Neutrophil (primary cell): ENCODE measurements around the gene PREX1.

Experiments used
- H3K27ac ChIP-seq: fragments of 200-600 bp; sonication (generic); 2 replicates; pipeline ENCODE4 v1.5.1; 2016; ENCODE audit warnings: mild to moderate bottlenecking, moderate library complexity
- H3K27me3 ChIP-seq: fragments of 200-600 bp; sonication (generic); 2 replicates; pipeline ENCODE4 v1.6.0; 2016; ENCODE audit warnings: mild to moderate bottlenecking
- H3K36me3 ChIP-seq: fragments of 200-600 bp; sonication (generic); 2 replicates; pipeline ENCODE4 v1.5.1; 2017
- H3K4me1 ChIP-seq, 2 experiments: fragments of 200-600 bp in 1 of 2; sonication (generic) in 1 of 2; 1 replicate in 1 of 2; 2 replicates in 1 of 2; pipeline versions ENCODE4 v1.5.1 to v1.6.1; 2013 to 2016; ENCODE audit warnings: low read depth in 1 of 2, low read length in 1 of 2, mild to moderate bottlenecking in 1 of 2, moderate library complexity in 1 of 2; ENCODE audit not compliant: control insufficient read depth in 1 of 2, insufficient read depth in 1 of 2
- H3K4me3 ChIP-seq, 2 experiments: fragments of 200-600 bp in 1 of 2; sonication (generic) in 1 of 2; 1 replicate in 1 of 2; 2 replicates in 1 of 2; pipeline ENCODE4 v1.5.1; 2013 to 2016; ENCODE audit warnings: low read depth in 1 of 2, low read length in 1 of 2, mild to moderate bottlenecking in 1 of 2, moderate library complexity in 1 of 2
- H3K9me3 ChIP-seq: fragments of 200-600 bp; sonication (generic); 2 replicates; pipeline ENCODE4 v1.5.1; 2016
- TF ChIP-seq, protein P1 (sequence below): fragments of 200-600 bp; sonication (generic); IDR thresholded peaks from 2 replicates; pipeline ENCODE4 v1.5.1; 2016; ENCODE audit warnings: antibody characterized with exemption

PREX1 gene

GRCh38 chr20:48624315-48625020 is 203.3 kb downstream of the PREX1 start:
- TF ChIP-seq, protein P1, sequence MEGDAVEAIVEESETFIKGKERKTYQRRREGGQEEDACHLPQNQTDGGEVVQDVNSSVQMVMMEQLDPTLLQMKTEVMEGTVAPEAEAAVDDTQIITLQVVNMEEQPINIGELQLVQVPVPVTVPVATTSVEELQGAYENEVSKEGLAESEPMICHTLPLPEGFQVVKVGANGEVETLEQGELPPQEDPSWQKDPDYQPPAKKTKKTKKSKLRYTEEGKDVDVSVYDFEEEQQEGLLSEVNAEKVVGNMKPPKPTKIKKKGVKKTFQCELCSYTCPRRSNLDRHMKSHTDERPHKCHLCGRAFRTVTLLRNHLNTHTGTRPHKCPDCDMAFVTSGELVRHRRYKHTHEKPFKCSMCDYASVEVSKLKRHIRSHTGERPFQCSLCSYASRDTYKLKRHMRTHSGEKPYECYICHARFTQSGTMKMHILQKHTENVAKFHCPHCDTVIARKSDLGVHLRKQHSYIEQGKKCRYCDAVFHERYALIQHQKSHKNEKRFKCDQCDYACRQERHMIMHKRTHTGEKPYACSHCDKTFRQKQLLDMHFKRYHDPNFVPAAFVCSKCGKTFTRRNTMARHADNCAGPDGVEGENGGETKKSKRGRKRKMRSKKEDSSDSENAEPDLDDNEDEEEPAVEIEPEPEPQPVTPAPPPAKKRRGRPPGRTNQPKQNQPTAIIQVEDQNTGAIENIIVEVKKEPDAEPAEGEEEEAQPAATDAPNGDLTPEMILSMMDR = no peak
- no peaks in the 10 kb centered on the region for H3K9me3 ChIP-seq
- H3K4me3 ChIP-seq = no peak overlapping the region
- peaks cover 5% of the 10 kb centered on the region for H3K27me3 ChIP-seq
- H3K4me1 ChIP-seq = peaks cover 8 to 11% of the 10 kb centered on the region in 2 experiments
- peak overlapping the region; percentile 37 for H3K27ac ChIP-seq
- peaks cover 85% of the 10 kb centered on the region for H3K36me3 ChIP-seq

DNA sequence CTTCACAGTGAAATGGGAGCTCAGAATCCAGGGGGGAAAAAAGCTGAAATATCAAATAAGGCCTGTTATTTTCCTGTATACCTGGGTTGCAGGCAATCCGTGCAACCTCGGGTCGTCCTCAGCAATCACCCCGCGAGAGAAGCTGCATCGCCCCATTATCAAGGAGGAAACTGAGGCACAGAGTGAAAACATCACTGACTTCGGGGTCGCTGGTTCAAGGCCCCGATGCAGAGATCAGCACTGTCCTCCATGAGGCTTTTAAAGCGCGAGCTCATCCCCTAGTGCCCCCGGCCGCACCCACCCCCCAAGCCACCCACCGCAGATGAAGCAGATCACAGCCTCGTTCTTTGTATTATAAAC is 203.9 kb downstream of the PREX1 start:
- Histone ChIP-seq H3K9me3 (no peaks in the 10 kb centered on the region), H3K4me3 (no peak overlapping the region), H3K4me1 (peaks cover 8 to 11% of the 10 kb centered on the region in 2 experiments), H3K36me3 (peaks cover 79% of the 10 kb centered on the region), H3K27me3 (peaks cover 9% of the 10 kb centered on the region), H3K27ac (no peak overlapping the region)
- TF ChIP-seq, protein P1 = no peak

- Histone ChIP-seq H3K27ac (no peak overlapping the region), H3K36me3 (peaks cover 73% of the 10 kb centered on the region), H3K4me3 (no peak overlapping the region), H3K27me3 (peaks cover 9% of the 10 kb centered on the region), H3K9me3 (no peaks in the 10 kb centered on the region), H3K4me1 (peaks cover 8 to 11% of the 10 kb centered on the region in 2 experiments)
- TF ChIP-seq, protein P1 = no peak
Measured at GRCh38 chr20:48623176-48623905, 204.5 kb downstream of the PREX1 start.

GRCh38 chr20:48622421-48622820 is 205.4 kb downstream of the PREX1 start:
- peaks cover 64% of the 10 kb centered on the region for H3K36me3 ChIP-seq
- H3K27ac ChIP-seq = peak overlapping the region; percentile 19
- TF ChIP-seq, protein P1 = no peak

DNA sequence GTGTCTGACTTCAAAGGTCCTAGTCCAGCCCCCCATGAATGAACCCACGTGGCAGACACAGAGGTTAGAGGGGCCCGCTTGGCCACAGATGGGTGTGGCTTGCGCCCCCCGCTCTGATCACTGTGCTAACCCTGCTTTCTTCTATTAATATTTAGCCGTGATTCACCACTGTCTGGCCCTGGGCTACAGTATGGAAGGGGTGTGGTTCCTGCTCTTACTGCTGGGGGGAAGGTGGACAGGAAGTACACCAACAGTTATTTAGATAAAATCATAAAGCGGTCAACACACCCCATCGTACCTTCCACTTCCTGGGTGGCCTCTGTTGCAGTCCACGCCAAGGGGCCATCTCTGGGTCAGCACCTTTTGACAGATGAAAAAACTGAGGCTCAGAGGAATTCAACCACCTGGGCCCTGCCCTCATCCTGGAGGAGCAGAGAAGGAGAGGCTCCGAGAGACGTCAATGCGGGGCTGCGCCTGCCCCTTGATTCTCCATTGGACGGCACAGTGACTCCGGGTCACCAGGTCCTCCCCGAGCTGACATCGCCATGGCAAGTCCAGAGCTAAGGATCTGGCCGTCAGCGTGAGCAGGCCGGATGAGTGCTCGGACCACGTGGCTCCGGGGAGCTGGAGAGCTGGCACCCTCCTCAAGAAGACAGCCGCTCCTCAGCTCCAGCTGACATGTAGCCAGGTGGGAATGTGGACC is 206.3 kb downstream of the PREX1 start:
- H3K27ac ChIP-seq = peak overlapping the region; percentile 19
- no peaks in the 10 kb centered on the region for H3K9me3 ChIP-seq
- H3K4me1 ChIP-seq = peaks cover 8 to 11% of the 10 kb centered on the region in 2 experiments
- no peak overlapping the region for H3K4me3 ChIP-seq
- TF ChIP-seq, protein P1 = no peak
- H3K36me3 ChIP-seq = peaks cover 55% of the 10 kb centered on the region
- H3K27me3 ChIP-seq = peaks cover 9% of the 10 kb centered on the region

More at GRCh38 chr20:48622421-48622820, 205.4 kb downstream of the PREX1 start:
- Histone ChIP-seq H3K9me3 (no peaks in the 10 kb centered on the region), H3K4me1 (peaks cover 8 to 11% of the 10 kb centered on the region in 2 experiments), H3K4me3 (no peak overlapping the region), H3K27me3 (peaks cover 9% of the 10 kb centered on the region)
